ENCODE data around the gene UXS1.

GRCh38 chr2:106191511-106192016, 2.5 kb downstream of the UXS1 start:
- no peak for TF ChIP-seq CTCF (conservative IDR thresholded peaks at IDR 0.05 in 1 of 2, IDR thresholded peaks at IDR 0.05 in 1 of 2; ENCODE audit: extremely low read depth in 1 of 2, insufficient read depth in 1 of 2, low read depth in 1 of 2, low read length in 2 of 2)
- no peak for TF ChIP-seq EZH2 (IDR thresholded peaks at IDR 0.05; ENCODE audit: borderline replicate concordance, low read length)

Measured in mammary epithelial cell (primary cell).